ENCODE results near the gene C10orf67. TPM values are rescaled to one million over a fixed set of nuclear protein-coding genes. Genes with fewer than 3 reads are reported as not detected.

C10orf67 gene
- total and polyA plus RNA-seq, 9 of the 15 experiments (the other 6 are each of a cell fraction or from before 2014, with no cell fraction given), result not detected

- no peak overlapping the region for H3K27ac ChIP-seq (ENCODE audit: extremely low read depth, low read depth, low read length)
- H4K20me1 ChIP-seq (replicated peaks; ENCODE audit: control insufficient read depth, insufficient read depth, low read length), result no peaks in the 10 kb centered on the region
- no peak overlapping the region for H3K9ac ChIP-seq (ENCODE audit: insufficient read depth in 1 of 2, low read depth in 2 of 2, low read length in 2 of 2)
- BruUV-seq (replicated peaks), result no TSS peak
- no peak for DNase-seq (ENCODE audit: extremely low read depth in 1 of 4, low spot score in 3 of 4)
- no peak overlapping the region for H3K4me3 ChIP-seq
- CTCF ChIA-PET (ENCODE audit: low intra/inter-chr PET ratio), result no interaction called here
- intact Hi-C loops (cut with micrococcal nuclease), result no loop called here
- FAIRE-seq, result no peak
- no peaks in the 10 kb centered on the region for H3K27me3 ChIP-seq (ENCODE audit: control insufficient read depth in 2 of 2, insufficient read depth in 2 of 2, low read length in 2 of 2)
- H3K4me1 ChIP-seq (replicated peaks in 1 of 2; ENCODE audit: control insufficient read depth in 2 of 2, insufficient read depth in 2 of 2, low read length in 2 of 2), result no peaks in the 10 kb centered on the region
- H2AFZ ChIP-seq (ENCODE audit: low read depth, low read length), result no peak overlapping the region
- 0% methylated on average over 3 of the region's 3 CpGs for WGBS (ENCODE audit: insufficient coverage, low coverage, missing lambda C conversion rate)
- no peaks in the 10 kb centered on the region for H3K36me3 ChIP-seq (ENCODE audit: control insufficient read depth, insufficient read depth, low read length)
- H3K4me2 ChIP-seq (ENCODE audit: insufficient read depth, low read length), result no peak overlapping the region
- in situ Hi-C loops (cut with MboI), result no loop called here
- no peaks in the 10 kb centered on the region for H3K9me1 ChIP-seq (ENCODE audit: control insufficient read depth, insufficient read depth, low read length)
- TF ChIP-seq ZNF408 (CRISPR knock-in tag; IDR thresholded peaks at IDR 0.05; ENCODE audit: low read depth) (no peak), TFAP4 (CRISPR knock-in tag; IDR thresholded peaks at IDR 0.05; ENCODE audit: borderline replicate concordance) (no peak), CHAMP1 (IDR thresholded peaks at IDR 0.05) (no peak), SNRNP70 (optimal IDR thresholded peaks at IDR 0.05; ENCODE audit: low read depth, low read length) (no peak)
- POLR2A ChIA-PET, result no interaction called here
- no peaks in the 10 kb centered on the region for H3K79me2 ChIP-seq (ENCODE audit: control insufficient read depth, insufficient read depth, low read length)
- H3K9me3 ChIP-seq (replicated peaks; ENCODE audit: control insufficient read depth, insufficient read depth, low read depth, low read length), result no peaks in the 10 kb centered on the region
- no peak for ATAC-seq
Measured at GRCh38 chr10:23238015-23238414, 106.6 kb downstream of the C10orf67 start.

All from K562 (cell line).